ENCODE data around the gene CNGA3.

- no peak for TF ChIP-seq POLR2A (IDR thresholded peaks at IDR 0.05)
- TF ChIP-seq CTCF (IDR thresholded peaks at IDR 0.05): no peak
Measured at GRCh38 chr2:98300141-98300874, 45.9 kb upstream of the CNGA3 start.

Data from sigmoid colon (tissue), 3 donors.